HG03378 (cell line): Measurements from ENCODE around the gene TMEM132C.
"Not testable (repeated sequence)": the region's sequence is repeated elsewhere in the genome, so short reads cannot be mapped to it uniquely, and the experiment has no call there.

Experiments used
- ATAC-seq: cut with Tn5 transposase; IDR thresholded peaks from one replicate; pipeline ENCODE4 v1.9.1; 2021; ENCODE audit warnings: mild to moderate bottlenecking, moderate library complexity; ENCODE audit not compliant: unreplicated experiment

The TMEM132C gene

GRCh38 chr12:128463881-128464280 is 196.9 kb downstream of the TMEM132C start:
- ATAC-seq, result no peak

DNA sequence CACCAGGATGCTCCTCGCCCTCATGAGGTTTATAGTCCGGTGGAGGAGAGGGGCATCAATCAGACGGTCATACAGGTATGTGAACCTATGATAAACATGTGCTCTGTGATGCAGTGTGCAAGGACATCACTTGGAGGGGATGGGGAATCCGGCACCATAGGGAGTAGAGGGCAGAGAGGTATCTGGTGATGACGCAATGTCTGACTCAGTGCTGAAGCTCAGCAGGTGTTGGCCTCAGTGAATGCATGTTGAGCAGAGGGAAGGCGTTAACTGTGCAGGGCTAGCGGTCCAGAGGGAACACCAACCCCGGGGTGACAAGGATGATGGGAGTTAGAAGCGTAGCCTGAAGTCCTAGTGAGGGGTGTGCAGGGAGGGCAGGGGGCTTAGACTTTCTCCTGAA is 200.9 kb downstream of the TMEM132C start:
- ATAC-seq, result no peak

GRCh38 chr12:128468926-128469325 is 202.0 kb downstream of the TMEM132C start:
- ATAC-seq, result no peak

GRCh38 chr12:128471491-128471890 is 204.5 kb downstream of the TMEM132C start:
- no peak for ATAC-seq

DNA sequence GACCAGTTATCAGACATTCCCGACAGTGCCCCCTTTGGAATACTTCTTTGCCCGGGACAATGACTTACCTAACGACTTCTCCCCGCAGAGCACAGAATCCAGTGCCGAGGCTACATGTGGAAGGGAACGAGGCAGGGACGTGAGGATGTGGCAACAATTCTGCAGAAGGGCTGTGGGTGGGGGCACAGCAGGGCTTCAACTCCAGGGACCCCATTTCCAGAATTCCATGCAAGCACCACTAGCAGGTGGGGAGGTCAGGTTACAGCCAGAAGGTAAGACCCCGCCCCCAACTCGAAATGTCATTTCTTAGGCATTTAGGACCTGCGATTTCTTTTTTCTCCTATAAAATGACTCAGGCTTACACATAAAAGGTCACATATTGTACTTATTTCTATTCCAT is 207.9 kb downstream of the TMEM132C start:
- no peak for ATAC-seq

DNA sequence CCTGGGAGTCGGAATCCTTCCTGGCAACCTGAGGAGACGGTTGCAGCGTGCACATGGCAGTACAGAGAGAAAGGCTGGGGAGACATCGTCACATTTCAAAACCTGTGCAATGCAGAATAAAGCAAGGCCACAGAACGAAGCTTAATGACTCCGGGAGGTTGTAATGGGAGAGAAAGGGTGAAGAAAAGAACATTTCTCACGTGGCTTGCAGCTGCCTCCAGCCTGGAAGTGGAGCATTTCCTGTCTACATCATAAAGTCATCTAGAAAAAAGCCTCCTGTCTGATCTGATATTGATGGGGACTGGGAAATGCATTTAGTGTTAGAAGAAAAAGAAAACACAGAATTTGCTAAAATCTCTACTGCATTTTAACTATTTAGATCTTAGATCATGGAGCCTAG is 209.3 kb downstream of the TMEM132C start:
- ATAC-seq, result no peak

DNA sequence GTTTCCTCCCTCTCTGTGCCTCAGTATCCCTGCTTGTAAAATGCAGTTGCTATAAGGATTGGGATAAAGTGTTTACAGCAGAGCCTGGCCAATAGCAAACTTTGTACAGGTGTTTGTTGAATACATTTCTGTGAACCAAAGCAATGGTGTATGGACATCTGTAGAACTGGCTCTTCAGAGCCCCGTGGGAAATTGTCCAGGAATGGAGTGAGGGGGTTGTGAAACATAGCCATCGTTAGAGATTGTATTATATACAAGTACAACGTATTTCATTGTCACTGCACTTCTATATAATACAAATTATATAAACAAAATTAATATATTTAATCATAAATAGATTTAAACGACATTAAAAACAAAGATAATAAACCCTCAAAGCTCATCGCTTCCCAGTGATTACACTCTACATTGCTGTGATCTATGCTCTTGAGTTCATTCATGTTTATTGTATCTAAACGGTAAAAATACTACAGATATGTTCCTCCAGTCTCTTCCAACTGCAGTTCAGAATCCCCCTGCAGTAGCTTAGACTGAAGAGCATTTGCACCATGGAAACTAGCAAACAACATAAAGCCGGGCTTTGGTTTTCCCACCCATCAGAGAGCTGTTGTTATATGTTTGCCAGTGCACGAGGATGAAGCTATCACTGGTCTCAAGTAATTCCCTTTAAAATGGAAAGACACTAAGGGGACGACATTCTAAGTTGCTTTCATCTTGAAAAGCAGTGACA is 216.7 kb downstream of the TMEM132C start:
- ATAC-seq, result no peak

GRCh38 chr12:128497376-128497775 is 230.4 kb downstream of the TMEM132C start:
- not testable (repeated sequence) for ATAC-seq

- ATAC-seq, result no peak
Observed at GRCh38 chr12:128507470-128507869, 240.5 kb downstream of the TMEM132C start.

DNA sequence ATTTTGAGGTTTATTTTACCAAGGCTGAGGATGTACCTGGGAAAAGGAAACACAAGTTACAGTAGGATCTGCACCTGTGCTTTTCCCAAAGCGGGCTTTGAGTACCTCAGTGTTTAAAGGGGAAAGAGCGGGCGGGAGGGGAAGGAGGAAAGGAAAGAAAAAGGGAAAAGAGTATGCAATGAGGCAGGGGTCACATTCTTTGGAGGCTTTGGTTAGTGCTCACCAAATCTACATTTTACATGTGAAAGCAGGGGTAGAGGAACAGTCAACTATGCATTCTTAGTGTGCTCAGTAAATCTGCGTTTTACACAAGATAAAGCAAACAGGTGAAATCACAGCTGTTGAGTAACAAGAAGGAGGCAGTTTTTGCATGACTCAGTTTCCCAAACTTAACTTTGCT is 242.2 kb downstream of the TMEM132C start:
- ATAC-seq, result no peak

DNA sequence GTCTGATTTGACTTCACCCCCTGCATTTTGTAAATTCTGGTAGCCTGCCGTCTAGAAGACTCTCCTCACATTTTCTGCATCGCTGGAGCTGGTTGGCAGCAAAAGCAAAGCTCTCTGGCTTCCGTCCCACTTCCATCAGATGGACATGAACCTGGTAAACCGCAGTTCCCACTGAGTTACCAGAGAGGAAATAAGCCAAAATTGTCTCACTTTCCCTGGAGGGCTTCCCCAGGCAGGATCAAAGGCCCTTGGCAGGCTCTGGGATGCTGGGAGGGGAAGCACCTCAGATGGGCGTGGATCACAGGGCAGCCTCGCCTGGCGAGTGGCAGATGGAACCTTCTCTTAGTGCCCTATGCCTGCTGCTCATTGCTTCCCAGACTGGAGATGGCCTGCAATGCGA is 243.5 kb downstream of the TMEM132C start:
- ATAC-seq, result no peak

GRCh38 chr12:128513331-128513730 is 246.4 kb downstream of the TMEM132C start:
- ATAC-seq, result no peak

GRCh38 chr12:128513831-128514230 is 246.9 kb downstream of the TMEM132C start:
- no peak for ATAC-seq

GRCh38 chr12:128518644-128519043 is 251.7 kb downstream of the TMEM132C start:
- no peak for ATAC-seq

- no peak for ATAC-seq
Observed at GRCh38 chr12:128519426-128519825, 252.5 kb downstream of the TMEM132C start.

DNA sequence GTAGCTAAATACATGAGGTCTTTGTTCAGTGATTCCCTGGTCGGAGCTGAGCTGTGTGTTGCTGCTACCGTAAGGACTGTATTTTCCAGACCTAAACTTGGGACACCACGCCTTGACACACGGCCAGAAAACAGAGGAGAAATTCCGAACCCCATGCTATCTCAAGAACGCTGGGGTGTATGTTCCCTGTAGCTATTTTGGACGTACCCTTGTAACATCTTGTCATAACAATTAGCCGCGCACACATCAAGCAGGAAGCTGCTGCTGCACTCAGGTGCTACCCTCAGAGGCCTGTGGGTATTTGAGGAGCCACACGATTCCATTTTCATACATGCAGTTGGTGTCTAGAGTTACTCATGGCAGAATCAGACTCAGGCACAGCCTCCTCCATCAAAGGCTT is 255.0 kb downstream of the TMEM132C start:
- no peak for ATAC-seq

- ATAC-seq, result no peak
Observed at GRCh38 chr12:128524439-128524838, 257.5 kb downstream of the TMEM132C start.

DNA sequence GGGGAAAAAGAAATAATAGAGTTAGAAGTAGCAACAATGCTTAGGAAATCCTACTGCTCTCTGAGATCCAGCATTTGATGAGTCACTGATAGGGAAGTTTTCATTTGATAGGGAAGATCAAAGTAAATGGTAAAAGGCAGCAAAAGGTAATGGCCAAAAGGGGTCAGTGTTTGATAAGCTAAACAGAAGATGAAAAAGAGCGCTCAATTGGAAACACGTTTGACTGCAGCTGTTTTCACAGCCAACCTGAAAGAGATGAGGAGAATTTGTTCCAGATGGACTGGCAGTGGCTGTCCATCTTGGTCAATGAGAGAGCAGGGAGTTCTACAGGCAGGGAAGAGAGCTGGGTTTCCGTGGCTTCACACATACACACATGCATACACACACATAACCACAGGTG is 264.2 kb downstream of the TMEM132C start:
- no peak for ATAC-seq

GRCh38 chr12:128534906-128535305 is 267.9 kb downstream of the TMEM132C start:
- ATAC-seq, result peak; percentile 56

- ATAC-seq, result no peak
Observed at GRCh38 chr12:128536810-128537209, 269.8 kb downstream of the TMEM132C start.

DNA sequence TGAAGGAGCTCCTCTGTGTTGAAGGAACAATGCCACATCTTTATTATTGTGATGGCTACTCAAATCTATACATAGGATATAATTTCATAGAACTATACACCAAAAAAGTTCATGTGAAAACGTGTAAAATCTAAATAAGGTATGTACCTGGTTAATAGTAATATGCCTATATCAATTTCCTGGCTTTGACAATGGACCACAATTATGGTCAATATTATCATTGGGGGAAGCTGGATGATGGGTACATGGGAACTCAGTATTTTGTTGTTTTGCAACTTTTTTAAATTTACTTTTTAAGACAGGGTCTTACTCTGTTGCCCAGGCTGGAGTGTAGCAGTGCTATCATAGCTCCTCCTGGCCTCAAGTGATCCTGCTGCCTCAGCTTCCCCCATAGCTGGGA is 270.7 kb downstream of the TMEM132C start:
- ATAC-seq, result no peak

- ATAC-seq, result no peak
Observed at GRCh38 chr12:128542844-128543243, 275.9 kb downstream of the TMEM132C start.

DNA sequence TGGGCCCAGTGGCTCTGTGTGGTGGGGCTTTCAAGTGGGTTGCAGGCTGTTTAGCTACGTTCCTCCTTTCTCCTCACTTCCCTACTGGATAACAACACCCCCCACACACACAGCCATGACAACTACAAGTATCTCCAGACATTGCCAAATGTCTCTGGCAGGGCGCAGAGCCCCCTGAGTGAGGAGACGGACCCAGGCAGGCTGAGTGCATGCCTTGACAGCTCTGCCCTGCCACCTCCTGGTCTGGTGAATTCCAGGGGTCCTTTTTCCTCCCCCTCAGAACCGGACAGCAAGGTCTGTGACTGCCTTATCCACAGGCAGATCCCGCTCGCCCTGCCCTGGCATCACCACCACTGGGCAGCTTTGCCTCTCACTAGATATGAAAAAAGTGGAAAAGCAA is 276.5 kb downstream of the TMEM132C start:
- no peak for ATAC-seq
